Measurements from ENCODE around the gene PIP5K1C. TPM values are rescaled to one million over a fixed set of nuclear protein-coding genes. Genes with fewer than 3 reads are reported as not detected.

Gene PIP5K1C
- total and polyA plus RNA-seq, 9 of the 15 experiments (the other 6 are each of a cell fraction or from before 2014, with no cell fraction given), result 0.38 to 22.1 (median 4.1) TPM

GRCh38 chr19:3748965-3749364 is 48.7 kb upstream of the PIP5K1C start:
- POLR2A ChIA-PET, result interaction anchor here (1.6 kb wide), 1 partner anchor 13 kb away, joined by 10 read pairs; the partner anchor contains the start of gene MRPL54
- Histone ChIP-seq H2AFZ (ENCODE audit: low read depth, low read length) (no peak overlapping the region), H3K79me2 (ENCODE audit: control insufficient read depth, insufficient read depth, low read length) (no peaks in the 10 kb centered on the region), H3K9me3 (replicated peaks; ENCODE audit: control insufficient read depth, insufficient read depth, low read depth, low read length) (no peaks in the 10 kb centered on the region), H3K27ac (ENCODE audit: extremely low read depth, low read depth, low read length) (no peak overlapping the region), H3K9me1 (ENCODE audit: control insufficient read depth, insufficient read depth, low read length) (no peaks in the 10 kb centered on the region), H3K4me3 (no peak overlapping the region), H3K27me3 (ENCODE audit: control insufficient read depth in 2 of 2, insufficient read depth in 2 of 2, low read length in 2 of 2) (no peaks in the 10 kb centered on the region), H3K4me1 (replicated peaks in 1 of 2; ENCODE audit: control insufficient read depth in 2 of 2, insufficient read depth in 2 of 2, low read length in 2 of 2) (peaks cover 0 to 23% of the 10 kb centered on the region in 2 experiments; a peak in 2 of 5 replicates), H4K20me1 (replicated peaks; ENCODE audit: control insufficient read depth, insufficient read depth, low read length) (no peaks in the 10 kb centered on the region), H3K4me2 (ENCODE audit: insufficient read depth, low read length) (no peak overlapping the region), H3K9ac (ENCODE audit: insufficient read depth in 1 of 2, low read depth in 2 of 2, low read length in 2 of 2) (no peak overlapping the region), H3K36me3 (ENCODE audit: control insufficient read depth, insufficient read depth, low read length) (peaks cover 14% of the 10 kb centered on the region; the same call in 1 of the 3 replicates)
- in situ Hi-C loops (cut with MboI), result no loop called here
- ATAC-seq (no peak), DNase-seq (ENCODE audit: extremely low read depth in 1 of 4, low spot score in 3 of 4) (no peak), FAIRE-seq (no peak)
- TF ChIP-seq NFIC (IDR thresholded peaks at IDR 0.05) (peak; percentile 57), TSC22D4 (tag; IDR thresholded peaks at IDR 0.05) (no peak), HEY1 (CRISPR knock-in tag; IDR thresholded peaks at IDR 0.05; ENCODE audit: borderline replicate concordance) (no peak)
- 82% methylated on average over 6 of the region's 8 CpGs for WGBS (ENCODE audit: insufficient coverage, low coverage, missing lambda C conversion rate)
- CTCF ChIA-PET (ENCODE audit: low intra/inter-chr PET ratio), result no interaction called here
- intact Hi-C loops (cut with micrococcal nuclease), result no loop called here
- no TSS peak for BruUV-seq (replicated peaks)

GRCh38 chr19:3746371-3747056 is 46.2 kb upstream of the PIP5K1C start:
- POLR2A ChIA-PET, result interaction anchor here (0.9 to 1.9 kb wide), 4 partner anchors 10 to 439 kb away, joined by 3 to 5 read pairs (median 4); partner anchors contain the start of gene MRPL54
- in situ Hi-C loops (cut with MboI), result no loop called here

More at GRCh38 chr19:3746371-3747056, 46.2 kb upstream of the PIP5K1C start:
- H3K9me3 ChIP-seq (replicated peaks; ENCODE audit: control insufficient read depth, insufficient read depth, low read depth, low read length), result no peaks in the 10 kb centered on the region
- no peaks in the 10 kb centered on the region for H4K20me1 ChIP-seq (replicated peaks; ENCODE audit: control insufficient read depth, insufficient read depth, low read length)
- ATAC-seq, result no peak
- no peak overlapping the region for H3K27ac ChIP-seq (ENCODE audit: extremely low read depth, low read depth, low read length)
- intact Hi-C loops (cut with micrococcal nuclease), result no loop called here
- H3K9me1 ChIP-seq (ENCODE audit: control insufficient read depth, insufficient read depth, low read length), result no peaks in the 10 kb centered on the region
- no peak overlapping the region for H3K4me3 ChIP-seq
- WGBS (ENCODE audit: insufficient coverage, low coverage, missing lambda C conversion rate), result 52% methylated on average over 30 of the region's 31 CpGs
- H3K9ac ChIP-seq (ENCODE audit: insufficient read depth in 1 of 2, low read depth in 2 of 2, low read length in 2 of 2), result peak overlapping the region in 1 of 2 experiments; percentile 31; a peak in 1 of 4 replicates
- TF ChIP-seq CBFA2T3 (IDR thresholded peaks at IDR 0.05) (no peak), ZBTB33 (CRISPR knock-in tag; IDR thresholded peaks at IDR 0.05) (0 out of 2 replicates have a peak, but pooled peaks have one; percentile 37)
- BruUV-seq (replicated peaks), result no TSS peak
- peaks cover 8% of the 10 kb centered on the region; the same call in 1 of the 3 replicates for H3K36me3 ChIP-seq (ENCODE audit: control insufficient read depth, insufficient read depth, low read length)
- no peak overlapping the region for H2AFZ ChIP-seq (ENCODE audit: low read depth, low read length)
- H3K27me3 ChIP-seq (ENCODE audit: control insufficient read depth in 2 of 2, insufficient read depth in 2 of 2, low read length in 2 of 2), result no peaks in the 10 kb centered on the region
- H3K79me2 ChIP-seq (ENCODE audit: control insufficient read depth, insufficient read depth, low read length), result no peaks in the 10 kb centered on the region
- FAIRE-seq, result no peak
- CTCF ChIA-PET (ENCODE audit: low intra/inter-chr PET ratio), result no interaction called here
- DNase-seq (ENCODE audit: extremely low read depth in 1 of 4, low spot score in 3 of 4), result no peak
- H3K4me2 ChIP-seq (ENCODE audit: insufficient read depth, low read length), result no peak overlapping the region
- peaks cover 0 to 13% of the 10 kb centered on the region in 2 experiments; a peak in 3 of 5 replicates for H3K4me1 ChIP-seq (replicated peaks in 1 of 2; ENCODE audit: control insufficient read depth in 2 of 2, insufficient read depth in 2 of 2, low read length in 2 of 2)
